H1 (cell line): Measurements from ENCODE around the gene SNRNP40.

Experiments
- CBX5 ChIP-seq: fragments of 300-800, 300-1000 bp; sonication (generic); IDR thresholded peaks from 2 replicates; pipeline ENCODE4 v1.7.1; 2016; ENCODE audit warnings: antibody characterized with exemption, low read length, low read depth
- CBX8 ChIP-seq: fragments of 300-800, 300-1000 bp; sonication (generic); IDR thresholded peaks from 2 replicates; pipeline ENCODE4 v1.7.1; 2016; ENCODE audit warnings: low read depth, low read length, borderline replicate concordance
- EGR1 ChIP-seq: IDR thresholded peaks from 2 replicates; pipeline ENCODE4 v1.6.1; 2011; ENCODE audit warnings: low read depth, low read length, borderline replicate concordance
- EP300 ChIP-seq, 2 experiments: IDR thresholded peaks; 1 replicate in 1 of 2; 2 replicates in 1 of 2; pipeline ENCODE4 v1.6.1; 2011 to 2012; ENCODE audit warnings: low read depth in 2 of 2, low read length in 2 of 2, mild to moderate bottlenecking in 2 of 2, borderline replicate concordance in 1 of 2, inconsistent platforms in 1 of 2, moderate library complexity in 1 of 2
- POLR2A ChIP-seq, 2 experiments: IDR thresholded peaks; 1 replicate in 1 of 2; 2 replicates in 1 of 2; pipeline ENCODE4 v1.6.1; 2011; ENCODE audit warnings: low read depth in 2 of 2, low read length in 2 of 2, mild to moderate bottlenecking in 2 of 2; ENCODE audit errors: control extremely low read depth in 1 of 2
- POLR2AphosphoS5 ChIP-seq: IDR thresholded peaks from 2 replicates; pipeline ENCODE4 v1.6.1; 2011; ENCODE audit warnings: low read depth, low read length
- RFX5 ChIP-seq: IDR thresholded peaks from 2 replicates; pipeline ENCODE4 v1.6.1; 2011; ENCODE audit warnings: low read depth, low read length, improper control_type of control experiment, borderline replicate concordance
- RXRA ChIP-seq: IDR thresholded peaks from 2 replicates; pipeline ENCODE4 v1.6.1; 2011; ENCODE audit warnings: low read depth, mild to moderate bottlenecking, low read length, moderate library complexity; ENCODE audit not compliant: insufficient read depth
- SUZ12 ChIP-seq: fragments of 200-600 bp; sonication (generic); IDR thresholded peaks from 2 replicates; pipeline ENCODE4 v1.6.1; 2012; ENCODE audit warnings: mild to moderate bottlenecking, inconsistent platforms, low read length, moderate library complexity, mixed read lengths
- TF ChIP-seq, protein P1 (sequence below), 3 experiments: IDR thresholded peaks; 1 replicate in 2 of 3; 2 replicates in 1 of 3; pipeline versions ENCODE4 v1.5.1 to v1.6.1; 2011; ENCODE audit warnings: low read length in 3 of 3, mild to moderate bottlenecking in 3 of 3, inconsistent platforms in 2 of 3, low read depth in 1 of 3, moderate library complexity in 1 of 3; ENCODE audit not compliant: insufficient read depth in 1 of 3; ENCODE audit errors: control extremely low read depth in 1 of 3
- TF ChIP-seq, protein P2 (sequence below): IDR thresholded peaks from 2 replicates; pipeline ENCODE4 v1.6.1; 2012; ENCODE audit warnings: inconsistent platforms

DNA sequence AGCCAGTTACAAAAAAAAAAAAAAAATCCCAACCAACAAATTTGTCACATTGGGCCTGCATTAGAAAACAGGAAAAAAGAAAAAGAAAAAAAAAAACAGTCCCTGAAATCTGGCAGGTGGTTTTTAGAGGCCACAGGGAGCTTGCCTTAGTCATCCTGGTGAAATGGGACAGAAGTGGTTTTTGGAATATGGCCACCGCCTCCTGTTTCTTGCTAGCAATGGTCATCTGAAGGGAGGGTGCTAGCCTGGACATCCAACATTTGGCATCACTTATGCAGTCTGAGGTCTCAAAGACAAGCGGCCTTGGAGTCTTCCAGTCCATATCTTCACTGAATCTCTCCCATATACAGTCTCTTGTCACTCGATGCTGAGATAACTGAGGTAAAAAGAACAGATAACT lies 36.8 kb downstream of the SNRNP40 start:
- TF ChIP-seq EP300 (IDR thresholded peaks at IDR 0.05; ENCODE audit: borderline replicate concordance in 1 of 2, low read depth in 2 of 2, low read length in 2 of 2) = no peak
- TF ChIP-seq RXRA = no peak
- no peak for TF ChIP-seq RFX5
- TF ChIP-seq POLR2AphosphoS5 = no peak
- TF ChIP-seq EGR1 = no peak
- TF ChIP-seq, protein P1, sequence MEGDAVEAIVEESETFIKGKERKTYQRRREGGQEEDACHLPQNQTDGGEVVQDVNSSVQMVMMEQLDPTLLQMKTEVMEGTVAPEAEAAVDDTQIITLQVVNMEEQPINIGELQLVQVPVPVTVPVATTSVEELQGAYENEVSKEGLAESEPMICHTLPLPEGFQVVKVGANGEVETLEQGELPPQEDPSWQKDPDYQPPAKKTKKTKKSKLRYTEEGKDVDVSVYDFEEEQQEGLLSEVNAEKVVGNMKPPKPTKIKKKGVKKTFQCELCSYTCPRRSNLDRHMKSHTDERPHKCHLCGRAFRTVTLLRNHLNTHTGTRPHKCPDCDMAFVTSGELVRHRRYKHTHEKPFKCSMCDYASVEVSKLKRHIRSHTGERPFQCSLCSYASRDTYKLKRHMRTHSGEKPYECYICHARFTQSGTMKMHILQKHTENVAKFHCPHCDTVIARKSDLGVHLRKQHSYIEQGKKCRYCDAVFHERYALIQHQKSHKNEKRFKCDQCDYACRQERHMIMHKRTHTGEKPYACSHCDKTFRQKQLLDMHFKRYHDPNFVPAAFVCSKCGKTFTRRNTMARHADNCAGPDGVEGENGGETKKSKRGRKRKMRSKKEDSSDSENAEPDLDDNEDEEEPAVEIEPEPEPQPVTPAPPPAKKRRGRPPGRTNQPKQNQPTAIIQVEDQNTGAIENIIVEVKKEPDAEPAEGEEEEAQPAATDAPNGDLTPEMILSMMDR (IDR thresholded peaks at IDR 0.05; ENCODE audit: control extremely low read depth in 1 of 3, insufficient read depth in 1 of 3, low read depth in 1 of 3, low read length in 3 of 3) = no peak
- no peak for TF ChIP-seq CBX5
- no peak for TF ChIP-seq SUZ12
- TF ChIP-seq POLR2A (IDR thresholded peaks at IDR 0.05; ENCODE audit: control extremely low read depth in 1 of 2, low read depth in 2 of 2, low read length in 2 of 2) = no peak
- TF ChIP-seq, protein P2, sequence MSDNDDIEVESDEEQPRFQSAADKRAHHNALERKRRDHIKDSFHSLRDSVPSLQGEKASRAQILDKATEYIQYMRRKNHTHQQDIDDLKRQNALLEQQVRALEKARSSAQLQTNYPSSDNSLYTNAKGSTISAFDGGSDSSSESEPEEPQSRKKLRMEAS = no peak
- TF ChIP-seq CBX8 = no peak
